Natural killer cell (primary cell): ENCODE results near the gene RAB11FIP5. TPM values are rescaled to one million over a fixed set of nuclear protein-coding genes. Genes with fewer than 3 reads are reported as not detected.
A peak's percentile ranks its signal among the peaks of the same experiment; 100 is the strongest.

Source experiments
- ATAC-seq, 3 donors: fragments of 150-1000 bp in 2 of 3; fragments of 200-7000 bp in 1 of 3; cut with Tn5 transposase; 1 replicate in 1 of 3; 2 replicates in 2 of 3; pipeline ENCODE4 v1.10.0; 2021; ENCODE audit warnings: mild to moderate bottlenecking in 2 of 3, moderate library complexity in 2 of 3
- DNase-seq, 2 donors: peaks; one replicate each; pipeline versions ENCODE4 v3.0.0 to v3.0.0-alpha.2; 2013 to 2021; ENCODE audit warnings: mixed read lengths in 1 of 2
- H3K27ac ChIP-seq: one replicate; pipeline ENCODE4 v1.5.1; 2013; ENCODE audit warnings: mild to moderate bottlenecking, low read length
- H3K27me3 ChIP-seq: one replicate; pipeline ENCODE4 v1.6.1; 2013; ENCODE audit warnings: low read length; ENCODE audit not compliant: control insufficient read depth, insufficient read depth
- H3K36me3 ChIP-seq: one replicate; pipeline ENCODE4 v1.6.1; 2013; ENCODE audit warnings: low read length; ENCODE audit not compliant: control insufficient read depth, insufficient read depth
- H3K4me1 ChIP-seq: one replicate; pipeline ENCODE4 v1.6.1; 2013; ENCODE audit warnings: low read length; ENCODE audit not compliant: control insufficient read depth, insufficient read depth
- H3K4me3 ChIP-seq: one replicate; pipeline ENCODE4 v1.5.1; 2013; ENCODE audit warnings: low read length
- H3K9me3 ChIP-seq: one replicate; pipeline ENCODE4 v1.6.1; 2013; ENCODE audit warnings: low read length; ENCODE audit not compliant: control insufficient read depth, insufficient read depth
- H3K27ac Mint-ChIP-seq, 2 donors: one replicate each; pipeline ENCODE4 v1.8.0; 2022; ENCODE audit warnings: mild to moderate bottlenecking in 2 of 2, mixed read lengths in 2 of 2, moderate library complexity in 1 of 2
- H3K27me3 Mint-ChIP-seq, 2 donors: one replicate each; pipeline ENCODE4 v1.8.0; 2022; ENCODE audit warnings: low read depth in 2 of 2, mixed read lengths in 2 of 2
- H3K36me3 Mint-ChIP-seq: one replicate; pipeline ENCODE4 v1.8.0; 2022; ENCODE audit warnings: mixed read lengths
- H3K4me1 Mint-ChIP-seq, 2 donors: one replicate each; pipeline ENCODE4 v1.8.0; 2022; ENCODE audit warnings: mixed read lengths in 2 of 2
- H3K4me3 Mint-ChIP-seq: one replicate; pipeline ENCODE4 v1.8.0; 2022; ENCODE audit warnings: mild to moderate bottlenecking, moderate library complexity, mixed read lengths
- H3K9me3 Mint-ChIP-seq, 2 donors: one replicate each; pipeline ENCODE4 v1.8.0; 2022; ENCODE audit warnings: mixed read lengths in 2 of 2
- WGBS: methylation state at CpG from one replicate; pipeline ENCODE4 v1.1.7; 2013; ENCODE audit warnings: missing lambda C conversion rate; ENCODE audit not compliant: insufficient coverage; 5-methylcytosine and 5-hydroxymethylcytosine counted together
- intact Hi-C: fragments of 100-400 bp; cut with micrococcal nuclease; formaldehyde crosslinking; loops from one replicate; pipeline ENCODE4 v1.14.2; 2022
- total RNA-seq, 4 donors: library from RNA; stranded (reverse); fragments of 120-200 nt in 1 of 4; gene quantifications; one replicate each; pipeline versions ENCODE4 v1.2.3 to v1.2.4, GENCODE V29; 2013 to 2022
- TF ChIP-seq, protein P1 (sequence below): fragments of 200-600 bp; IDR thresholded peaks from one replicate; pipeline ENCODE4 v1.8.0; 2022; ENCODE audit warnings: antibody characterized with exemption

Gene RAB11FIP5
- total RNA-seq, 3 donors from 2014 or later (not counting 1 experiment from before 2014, with no cell fraction given): 4.9 to 15.9 (median 11.2) TPM

DNA sequence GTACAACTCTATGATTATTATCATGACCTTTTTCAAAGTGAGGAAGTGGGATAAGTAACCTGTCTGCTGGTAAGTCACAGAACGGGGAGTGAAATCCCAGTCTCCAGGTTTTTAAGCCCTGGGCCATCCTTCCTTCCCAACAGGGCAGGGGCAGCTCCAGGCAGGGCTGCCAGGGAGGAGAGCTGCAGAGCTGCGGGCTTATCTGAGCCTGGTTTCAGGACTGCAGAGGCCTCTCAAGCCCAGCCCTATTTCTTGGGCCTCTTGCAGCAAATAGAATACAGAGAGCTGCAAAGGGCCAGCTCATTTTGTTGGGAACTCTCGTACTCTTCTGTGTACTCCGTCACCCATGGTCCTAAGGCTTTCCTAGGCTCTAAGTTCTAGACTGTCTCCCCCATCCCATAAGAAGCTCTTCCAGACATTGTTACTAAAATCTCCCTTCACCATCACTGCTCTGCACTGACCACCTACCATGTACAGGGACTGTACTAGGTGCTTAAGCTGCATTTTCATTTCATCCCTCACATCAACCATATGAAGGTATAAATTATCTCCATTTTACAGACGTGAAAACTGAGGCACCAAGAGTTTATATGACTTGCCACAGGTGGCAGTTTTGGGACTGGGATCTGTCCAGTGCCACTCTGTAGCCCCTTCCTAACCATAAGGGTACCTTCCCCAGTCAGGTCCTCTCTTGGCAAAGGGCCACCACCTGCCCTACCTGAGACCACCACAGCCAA lies 3.1 kb downstream of the RAB11FIP5 start:
- H3K9me3 Mint-ChIP-seq: no peaks in the 10 kb centered on the region
- H3K27ac Mint-ChIP-seq: no peak overlapping the region
- Histone ChIP-seq H3K4me3 (no peak overlapping the region), H3K36me3 (no peaks in the 10 kb centered on the region), H3K4me1 (peaks cover 30% of the 10 kb centered on the region), H3K27me3 (peaks cover 4% of the 10 kb centered on the region), H3K9me3 (no peaks in the 10 kb centered on the region), H3K27ac (no peak overlapping the region)
- H3K36me3 Mint-ChIP-seq: no peaks in the 10 kb centered on the region
- 90% methylated on average over 5 of the region's 5 CpGs for WGBS
- H3K4me3 Mint-ChIP-seq: no peak overlapping the region
- H3K4me1 Mint-ChIP-seq: peaks cover 16 to 35% of the 10 kb centered on the region in 2 donors
- peaks cover 0 to 20% of the 10 kb centered on the region in 2 donors for H3K27me3 Mint-ChIP-seq
- no peak for ATAC-seq
- intact Hi-C loops: no loop called here
- TF ChIP-seq, protein P1, sequence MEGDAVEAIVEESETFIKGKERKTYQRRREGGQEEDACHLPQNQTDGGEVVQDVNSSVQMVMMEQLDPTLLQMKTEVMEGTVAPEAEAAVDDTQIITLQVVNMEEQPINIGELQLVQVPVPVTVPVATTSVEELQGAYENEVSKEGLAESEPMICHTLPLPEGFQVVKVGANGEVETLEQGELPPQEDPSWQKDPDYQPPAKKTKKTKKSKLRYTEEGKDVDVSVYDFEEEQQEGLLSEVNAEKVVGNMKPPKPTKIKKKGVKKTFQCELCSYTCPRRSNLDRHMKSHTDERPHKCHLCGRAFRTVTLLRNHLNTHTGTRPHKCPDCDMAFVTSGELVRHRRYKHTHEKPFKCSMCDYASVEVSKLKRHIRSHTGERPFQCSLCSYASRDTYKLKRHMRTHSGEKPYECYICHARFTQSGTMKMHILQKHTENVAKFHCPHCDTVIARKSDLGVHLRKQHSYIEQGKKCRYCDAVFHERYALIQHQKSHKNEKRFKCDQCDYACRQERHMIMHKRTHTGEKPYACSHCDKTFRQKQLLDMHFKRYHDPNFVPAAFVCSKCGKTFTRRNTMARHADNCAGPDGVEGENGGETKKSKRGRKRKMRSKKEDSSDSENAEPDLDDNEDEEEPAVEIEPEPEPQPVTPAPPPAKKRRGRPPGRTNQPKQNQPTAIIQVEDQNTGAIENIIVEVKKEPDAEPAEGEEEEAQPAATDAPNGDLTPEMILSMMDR: no peak
- DNase-seq: no peak

DNA sequence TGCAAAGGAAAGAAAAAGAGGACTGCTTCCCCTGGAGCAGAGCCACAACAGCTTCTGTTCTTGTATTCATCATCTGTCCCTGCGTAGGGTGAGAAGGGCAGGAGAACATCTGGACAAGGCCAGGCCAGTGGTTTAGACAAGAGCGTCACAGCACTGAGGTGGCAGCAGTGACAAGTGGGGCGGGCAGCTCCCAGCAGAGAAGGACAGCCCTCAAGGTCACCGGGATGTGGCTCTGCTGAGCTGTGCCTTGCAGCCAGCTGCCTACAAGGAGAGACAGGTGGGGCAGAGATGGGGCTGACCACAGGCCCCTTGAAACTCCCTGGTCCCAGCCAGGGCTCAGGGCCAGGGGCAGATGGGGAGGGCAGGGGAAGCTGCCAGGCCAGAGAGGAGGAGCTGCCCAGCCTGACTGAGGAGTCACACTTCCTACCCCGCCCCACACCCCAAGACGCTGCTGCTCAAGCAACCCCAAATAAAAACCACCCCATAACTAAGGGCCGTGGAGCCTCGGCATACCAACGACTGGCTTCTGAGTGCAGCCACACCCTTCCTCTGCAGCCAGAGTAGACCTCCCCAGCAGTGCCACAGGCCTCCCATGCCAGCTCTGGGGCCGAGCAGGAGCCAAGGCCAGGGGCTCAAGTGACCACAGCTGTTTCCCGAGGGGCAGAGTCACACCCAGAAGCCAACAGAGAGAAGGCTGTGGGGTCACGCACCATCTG lies 5.4 kb downstream of the RAB11FIP5 start:
- Histone ChIP-seq H3K27ac (peak overlapping the region; percentile 31), H3K4me1 (peaks cover 30% of the 10 kb centered on the region), H3K27me3 (peaks cover 4% of the 10 kb centered on the region), H3K9me3 (no peaks in the 10 kb centered on the region), H3K36me3 (no peaks in the 10 kb centered on the region), H3K4me3 (no peak overlapping the region)
- Mint-ChIP-seq H3K36me3 (no peaks in the 10 kb centered on the region), H3K4me3 (peak overlapping the region; percentile 1), H3K4me1 (peaks cover 16 to 35% of the 10 kb centered on the region in 2 donors), H3K27ac (peak overlapping the region in 1 of 2 donors; percentile 58), H3K9me3 (no peaks in the 10 kb centered on the region), H3K27me3 (peaks cover 0 to 20% of the 10 kb centered on the region in 2 donors)
- peak in 1 of 2 donors; percentile 44 for DNase-seq
- 50% methylated on average over 12 of the region's 12 CpGs for WGBS
- peak in 2 of 3 donors; percentile 49 to 62 for ATAC-seq
- TF ChIP-seq, protein P1: no peak
- intact Hi-C loops: no loop called here

- whole genome bisulfite sequencing: 92% methylated on average over 3 of the region's 3 CpGs
- ATAC-seq: no peak
- no peaks in the 10 kb centered on the region for H3K36me3 ChIP-seq
- peak overlapping the region; percentile 1 for H3K4me3 Mint-ChIP-seq
- no peak overlapping the region for H3K27ac ChIP-seq
- H3K9me3 ChIP-seq: no peaks in the 10 kb centered on the region
- peaks cover 12 to 31% of the 10 kb centered on the region in 2 donors for H3K4me1 Mint-ChIP-seq
- peaks cover 26% of the 10 kb centered on the region for H3K4me1 ChIP-seq
- peaks cover 0 to 17% of the 10 kb centered on the region in 2 donors for H3K27me3 Mint-ChIP-seq
- TF ChIP-seq, protein P1: no peak
- peaks cover 4% of the 10 kb centered on the region for H3K27me3 ChIP-seq
- no peak overlapping the region for H3K4me3 ChIP-seq
- no peaks in the 10 kb centered on the region for H3K36me3 Mint-ChIP-seq
- no peak for DNase-seq
- intact Hi-C loops: no loop called here
- no peaks in the 10 kb centered on the region for H3K9me3 Mint-ChIP-seq
- peak overlapping the region in 1 of 2 donors; percentile 58 for H3K27ac Mint-ChIP-seq
These were observed 6.0 kb downstream of the RAB11FIP5 start for GRCh38 chr2:73106791-73107190.
